ENCODE results near the gene STAB2.

Gene STAB2

GRCh38 chr12:103745962-103746361, 158.9 kb downstream of the STAB2 start:
- DNase-seq (ENCODE audit: low read depth in 2 of 2), result no peak

- DNase-seq (ENCODE audit: low read depth in 2 of 2), result no peak
Observed at GRCh38 chr12:103748002-103748401, 160.9 kb downstream of the STAB2 start.

GRCh38 chr12:103748875-103749274, 161.8 kb downstream of the STAB2 start:
- no peak for DNase-seq (ENCODE audit: low read depth in 2 of 2)

DNA sequence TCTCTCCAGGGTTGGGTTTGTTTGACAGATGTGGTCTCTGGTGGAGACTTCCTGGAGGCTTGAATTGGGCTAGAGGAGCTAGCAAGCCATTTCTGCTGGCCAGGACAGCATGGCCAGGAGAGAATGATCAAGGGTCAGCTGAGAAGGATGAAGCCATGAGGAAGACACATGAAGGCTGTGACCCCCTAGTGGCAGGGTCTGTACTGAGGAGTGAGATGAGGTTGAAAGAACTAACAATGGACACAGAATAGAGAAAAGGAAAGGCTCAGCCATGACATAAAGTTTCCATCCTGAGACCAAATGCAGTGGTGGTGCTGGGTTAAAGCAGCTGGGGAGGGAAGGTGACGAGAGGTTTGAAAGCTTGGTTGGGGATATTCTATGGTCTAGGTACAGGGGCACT, 164.1 kb downstream of the STAB2 start:
- no peak for DNase-seq (ENCODE audit: low read depth in 2 of 2)

GRCh38 chr12:103751600-103751999, 164.5 kb downstream of the STAB2 start:
- no peak for DNase-seq (ENCODE audit: low read depth in 2 of 2)

DNA sequence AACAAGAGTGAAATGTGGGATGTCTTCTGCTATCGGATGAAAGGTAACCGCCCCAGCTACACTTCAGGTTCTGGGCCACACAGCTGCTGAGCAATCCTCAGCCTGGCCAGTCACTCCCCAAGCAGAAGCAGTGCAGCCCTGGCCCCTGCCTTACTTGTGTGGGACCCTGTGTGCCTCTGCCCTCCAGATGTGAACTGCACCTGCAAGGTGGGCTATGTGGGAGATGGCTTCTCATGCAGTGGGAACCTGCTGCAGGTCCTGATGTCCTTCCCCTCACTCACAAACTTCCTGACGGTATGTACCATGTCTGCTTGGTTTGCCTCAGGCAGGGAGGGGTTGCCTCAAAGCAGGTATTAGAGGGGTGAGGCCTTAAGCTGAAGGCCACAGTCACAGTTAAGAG, 168.4 kb downstream of the STAB2 start:
- no peak for DNase-seq (ENCODE audit: low read depth in 2 of 2)

- no peak for DNase-seq (ENCODE audit: low read depth in 2 of 2)
Observed at GRCh38 chr12:103756443-103756842, 169.4 kb downstream of the STAB2 start.

DNA sequence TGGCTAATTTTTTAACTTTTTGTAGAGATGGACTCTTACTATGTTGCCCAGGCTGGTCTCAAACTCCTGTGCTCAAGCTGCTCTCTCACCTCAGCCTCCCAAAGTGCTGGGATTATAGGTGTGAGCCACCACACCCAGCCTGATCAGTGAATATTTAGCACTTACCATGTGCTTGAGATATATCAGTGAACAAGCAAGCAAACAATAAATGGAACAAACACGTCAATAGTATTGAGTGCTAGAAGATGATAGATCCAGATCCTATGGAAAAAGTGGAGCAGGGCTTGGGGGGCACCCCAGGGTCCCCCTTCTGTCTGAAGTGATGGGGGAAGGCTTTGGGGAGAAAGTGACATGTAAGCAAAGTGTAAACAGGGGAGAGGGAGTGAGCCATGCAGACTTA, 170.2 kb downstream of the STAB2 start:
- no peak for DNase-seq (ENCODE audit: low read depth in 2 of 2)

DNA sequence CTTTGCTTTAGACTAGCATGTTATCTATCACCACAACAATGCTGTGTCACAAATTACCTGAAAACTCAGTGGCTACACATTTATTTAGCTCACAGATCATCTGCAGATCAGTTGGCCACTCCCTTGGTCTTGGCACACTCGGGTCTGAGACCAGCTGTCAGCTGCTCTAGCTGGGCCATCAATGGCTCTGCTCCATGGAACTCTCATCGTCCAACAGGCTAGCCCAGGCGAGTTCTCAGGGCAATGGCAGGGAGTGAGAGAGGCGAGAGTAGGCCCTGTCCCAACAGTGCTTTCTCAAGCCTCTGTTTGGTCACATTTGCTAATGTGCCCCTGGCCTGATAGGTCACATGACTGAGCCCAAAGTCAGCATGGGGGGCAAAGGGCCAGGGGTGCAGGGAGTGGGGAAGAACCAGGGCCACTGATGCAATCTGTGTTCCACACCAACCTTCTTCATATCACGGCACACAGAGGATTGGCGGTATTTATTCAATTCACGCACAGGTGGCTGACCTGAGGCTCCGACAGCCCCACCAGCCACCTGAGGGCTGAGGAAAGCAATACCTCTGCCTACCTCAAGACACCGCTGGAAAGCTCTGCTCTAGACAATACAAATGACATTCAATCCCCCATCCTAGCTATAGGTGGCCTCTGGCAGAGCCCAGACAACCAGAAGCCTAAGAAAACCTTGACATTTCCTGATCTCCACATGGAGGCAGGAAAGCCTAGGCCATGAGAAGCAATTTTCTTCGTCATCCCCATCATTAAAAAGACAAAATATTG, 171.4 kb downstream of the STAB2 start:
- no peak for DNase-seq (ENCODE audit: low read depth in 2 of 2)

- no peak for DNase-seq (ENCODE audit: low read depth in 2 of 2)
Observed at GRCh38 chr12:103762473-103762872, 175.4 kb downstream of the STAB2 start.

GRCh38 chr12:103765322-103765721, 178.2 kb downstream of the STAB2 start:
- DNase-seq (ENCODE audit: low read depth in 2 of 2), result no peak

- no peak for DNase-seq (ENCODE audit: low read depth in 2 of 2)
Observed at GRCh38 chr12:103766028-103766427, 179.0 kb downstream of the STAB2 start.

DNA sequence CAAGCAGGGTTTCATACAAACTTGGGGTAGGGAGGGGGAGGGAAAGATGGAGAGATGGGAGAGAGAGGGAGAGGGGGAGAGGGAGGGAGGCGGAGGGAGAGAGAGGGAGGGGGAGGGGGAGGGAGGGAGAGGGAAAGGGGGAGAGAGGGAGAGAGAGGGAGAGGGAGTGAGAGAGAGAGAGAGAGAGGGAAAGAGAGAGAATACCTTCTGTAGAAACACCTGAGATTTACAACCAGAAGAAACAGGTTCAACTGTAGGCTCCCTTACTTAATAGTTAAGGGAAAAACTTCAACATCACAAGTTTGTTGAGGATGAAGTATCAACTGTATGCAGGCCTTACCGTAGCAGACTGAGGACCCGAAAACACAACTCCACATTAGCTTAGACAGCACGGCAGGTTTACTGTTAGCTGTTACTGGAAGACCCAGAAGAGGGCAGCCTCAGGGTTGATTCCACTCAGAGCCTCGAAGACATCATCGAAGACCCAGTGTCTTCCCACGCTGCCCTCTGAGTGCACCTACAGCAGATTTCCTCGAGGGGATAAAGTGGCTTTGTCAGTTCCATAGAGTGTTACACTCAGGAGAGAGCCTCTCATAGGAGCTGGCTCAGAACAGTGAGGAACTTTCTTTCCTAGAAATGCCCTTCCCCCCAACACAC, 181.5 kb downstream of the STAB2 start:
- no peak for DNase-seq (ENCODE audit: low read depth in 2 of 2)

DNA sequence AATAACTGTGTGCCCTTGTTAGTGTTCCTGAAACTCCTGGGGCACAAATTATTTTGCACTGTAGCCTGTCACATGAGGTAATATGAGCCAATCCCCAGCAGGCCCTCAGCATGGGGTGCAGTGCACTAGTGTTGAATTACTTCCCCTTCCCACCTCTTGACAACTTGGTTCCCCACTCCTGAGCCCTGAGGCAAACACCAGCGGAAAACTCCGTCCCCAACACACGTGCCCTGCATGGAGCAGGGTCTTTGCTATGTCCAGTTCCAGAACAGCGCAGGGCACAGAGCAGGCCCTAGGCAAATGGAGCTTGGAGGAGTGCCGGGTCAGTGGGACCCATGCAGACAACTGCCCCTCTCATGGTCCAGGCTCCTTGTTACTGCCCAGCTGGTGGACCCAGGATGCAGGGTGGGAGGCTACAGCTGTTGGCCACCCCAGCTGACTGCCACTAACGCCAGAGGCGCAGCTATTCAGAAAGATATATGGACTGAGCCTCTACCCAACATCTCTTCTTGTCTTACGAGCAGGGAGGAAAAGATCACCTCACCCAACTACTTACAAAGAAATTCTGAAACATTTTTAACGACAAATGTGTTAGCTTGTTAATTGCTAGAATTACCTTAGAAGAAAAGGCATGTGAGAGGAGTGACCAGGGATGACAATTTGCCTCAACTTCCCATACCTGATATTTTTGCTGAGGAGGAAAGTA, 182.3 kb downstream of the STAB2 start:
- no peak for DNase-seq (ENCODE audit: low read depth in 2 of 2)

DNA sequence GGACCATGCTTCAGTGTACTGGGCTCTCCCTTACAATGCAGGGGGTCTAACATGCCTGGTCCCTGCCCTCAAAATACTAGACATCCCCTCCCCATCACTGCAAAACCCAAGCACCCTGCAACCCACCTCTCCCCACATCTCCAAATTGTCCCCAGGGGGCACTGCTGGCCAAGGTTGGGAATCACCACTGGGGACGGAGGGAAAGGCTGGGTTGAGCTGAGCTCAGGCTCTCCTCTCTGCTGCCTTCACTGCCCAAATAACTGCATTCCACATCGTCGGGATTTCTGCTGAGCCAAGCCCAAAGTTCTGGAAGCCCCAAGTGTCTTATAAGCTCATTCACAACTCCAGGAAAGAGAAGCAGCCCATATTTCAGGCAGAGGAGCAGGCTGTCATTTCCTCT, 184.4 kb downstream of the STAB2 start:
- DNase-seq (ENCODE audit: low read depth in 2 of 2), result no peak

DNA sequence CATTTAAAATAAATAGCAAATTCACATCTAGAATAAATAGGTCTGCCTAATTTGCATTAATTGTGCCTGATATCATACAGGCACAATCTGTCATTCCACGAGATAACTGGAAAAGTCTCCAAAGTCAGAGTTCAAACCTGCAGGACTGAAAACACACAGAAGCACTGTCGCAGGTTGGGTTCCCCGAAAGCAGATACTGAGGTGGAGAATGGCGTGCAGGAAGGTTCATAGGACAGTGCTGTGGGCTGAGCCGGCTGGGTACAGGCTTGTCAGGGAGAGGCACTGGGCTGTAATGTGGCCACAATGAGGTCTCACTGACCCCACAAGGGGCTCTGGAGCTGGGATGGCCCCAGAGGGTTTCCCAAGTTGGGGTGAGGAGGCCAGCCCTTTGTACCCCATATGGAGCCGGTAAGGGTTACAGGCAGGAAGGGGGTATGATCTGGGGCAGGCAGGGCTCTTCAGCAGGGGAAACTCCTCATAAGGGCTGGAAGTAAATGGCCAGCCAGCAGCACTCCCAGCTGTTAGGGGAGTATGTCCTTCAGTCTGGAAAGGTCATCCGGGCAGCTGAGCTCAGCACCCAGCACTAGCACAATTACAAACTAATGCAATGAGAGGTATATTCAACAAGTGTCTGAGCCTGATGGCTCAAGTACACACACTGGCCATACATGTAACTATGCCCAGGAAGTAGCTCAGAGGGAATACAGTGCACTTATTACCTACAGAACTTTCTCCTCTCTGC, 185.5 kb downstream of the STAB2 start:
- DNase-seq (ENCODE audit: low read depth in 2 of 2), result no peak

GRCh38 chr12:103773109-103773910, 186.2 kb downstream of the STAB2 start:
- no peak for DNase-seq (ENCODE audit: low read depth in 2 of 2)

DNA sequence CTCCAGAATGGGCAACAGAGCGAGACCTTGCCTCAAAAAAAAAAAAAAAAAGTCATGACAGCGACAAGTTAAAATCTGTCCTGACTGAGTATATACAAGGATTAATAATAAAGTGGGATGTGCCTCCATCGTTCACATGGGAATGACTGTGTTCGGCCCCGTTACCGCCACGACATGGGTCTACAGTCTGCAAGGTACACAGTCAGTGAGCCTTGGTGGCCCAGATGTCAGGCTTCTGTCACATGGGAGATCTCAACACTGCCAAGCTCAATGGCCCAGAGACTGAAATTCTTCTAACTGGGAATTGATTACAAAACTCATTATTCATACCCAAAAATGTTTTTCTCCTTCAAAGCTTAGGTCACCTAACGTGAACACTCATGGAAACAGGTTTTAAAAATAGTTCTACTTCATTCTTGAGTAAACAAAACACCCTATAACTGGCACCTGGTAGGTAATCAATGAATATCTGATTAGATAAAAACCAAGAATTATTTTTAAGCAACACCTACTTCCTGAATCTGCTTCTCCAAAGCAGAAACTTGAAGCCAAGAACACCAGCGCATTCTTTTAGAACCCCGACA, 188.0 kb downstream of the STAB2 start:
- DNase-seq (ENCODE audit: low read depth in 2 of 2), result no peak

DNA sequence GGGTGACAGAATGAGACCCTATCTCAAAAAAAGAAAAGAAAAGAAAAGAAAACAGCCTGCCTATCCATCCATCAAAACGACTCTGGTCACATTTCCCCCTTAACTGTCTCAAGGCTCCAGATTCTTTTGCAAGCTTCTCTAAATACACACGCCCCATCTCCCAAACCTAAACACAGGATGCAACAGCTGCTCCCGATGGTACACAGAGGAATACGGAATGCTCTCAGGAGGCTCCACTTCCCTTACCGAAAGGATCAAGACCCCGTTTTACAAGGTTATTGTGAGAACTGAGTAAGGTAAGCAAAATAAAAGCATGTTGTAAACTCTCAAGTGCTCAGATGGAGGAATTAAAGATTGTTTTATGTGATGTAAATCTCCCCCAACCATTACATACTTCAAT, 191.7 kb downstream of the STAB2 start:
- no peak for DNase-seq (ENCODE audit: low read depth in 2 of 2)

DNA sequence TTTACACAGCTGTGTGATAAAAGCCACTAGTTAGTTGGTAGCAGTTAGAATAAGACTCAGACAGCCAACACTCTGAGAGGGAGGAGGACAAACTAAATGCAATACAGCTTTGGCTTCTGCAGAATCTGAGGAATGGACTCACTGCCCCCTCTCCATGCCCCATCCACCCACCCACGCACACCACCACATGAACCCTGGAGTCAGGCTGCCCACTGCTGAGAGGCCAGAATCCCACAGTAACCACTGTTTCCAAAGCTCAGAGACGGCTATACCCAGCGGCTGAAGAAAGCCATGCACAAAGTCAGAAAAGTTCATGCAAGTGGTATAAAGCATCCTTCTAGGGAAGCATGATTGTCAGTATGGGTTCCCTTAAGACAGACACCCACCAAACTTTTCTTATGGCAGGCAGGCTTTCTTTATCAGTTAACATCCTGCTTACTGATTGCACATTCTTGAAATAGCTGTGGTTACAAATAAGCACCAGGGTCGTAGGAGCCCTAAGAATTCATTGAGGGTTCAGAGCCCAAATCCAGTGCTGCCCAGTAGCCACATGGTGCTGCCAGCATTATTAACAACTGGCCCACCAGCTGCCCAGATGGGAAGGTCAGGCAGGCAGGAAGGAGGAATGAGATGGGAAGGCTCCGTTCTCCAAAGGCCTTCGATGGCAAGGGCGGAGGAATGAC, 192.5 kb downstream of the STAB2 start:
- DNase-seq (ENCODE audit: low read depth in 2 of 2), result no peak

- DNase-seq (ENCODE audit: low read depth in 2 of 2), result no peak
Observed at GRCh38 chr12:103780093-103780440, 193.0 kb downstream of the STAB2 start.

Measured in stimulated activated CD8-positive, alpha-beta memory T cell treated with anti-CD3 and anti-CD28 coated beads, Interleukin-7, amount 100 ng/mL, for 4 hours (primary cell).